22Rv1 (cell line): Measurements from ENCODE around the gene TMEM219.

ENCODE experiments used
- ZFX ChIP-seq: fragments of 450-650 bp; IDR thresholded peaks from 2 replicates; pipeline ENCODE4 v1.6.1; 2017; ENCODE audit warnings: antibody characterized with exemption, borderline replicate concordance
- TF ChIP-seq, protein P1 (sequence below): fragments of 450-650 bp; IDR thresholded peaks from 2 replicates; pipeline ENCODE4 v1.5.1; 2017; ENCODE audit warnings: mild to moderate bottlenecking

GRCh38 chr16:29947897-29948296, 14.0 kb upstream of the TMEM219 start:
- TF ChIP-seq, protein P1, sequence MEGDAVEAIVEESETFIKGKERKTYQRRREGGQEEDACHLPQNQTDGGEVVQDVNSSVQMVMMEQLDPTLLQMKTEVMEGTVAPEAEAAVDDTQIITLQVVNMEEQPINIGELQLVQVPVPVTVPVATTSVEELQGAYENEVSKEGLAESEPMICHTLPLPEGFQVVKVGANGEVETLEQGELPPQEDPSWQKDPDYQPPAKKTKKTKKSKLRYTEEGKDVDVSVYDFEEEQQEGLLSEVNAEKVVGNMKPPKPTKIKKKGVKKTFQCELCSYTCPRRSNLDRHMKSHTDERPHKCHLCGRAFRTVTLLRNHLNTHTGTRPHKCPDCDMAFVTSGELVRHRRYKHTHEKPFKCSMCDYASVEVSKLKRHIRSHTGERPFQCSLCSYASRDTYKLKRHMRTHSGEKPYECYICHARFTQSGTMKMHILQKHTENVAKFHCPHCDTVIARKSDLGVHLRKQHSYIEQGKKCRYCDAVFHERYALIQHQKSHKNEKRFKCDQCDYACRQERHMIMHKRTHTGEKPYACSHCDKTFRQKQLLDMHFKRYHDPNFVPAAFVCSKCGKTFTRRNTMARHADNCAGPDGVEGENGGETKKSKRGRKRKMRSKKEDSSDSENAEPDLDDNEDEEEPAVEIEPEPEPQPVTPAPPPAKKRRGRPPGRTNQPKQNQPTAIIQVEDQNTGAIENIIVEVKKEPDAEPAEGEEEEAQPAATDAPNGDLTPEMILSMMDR: no peak
- no peak for TF ChIP-seq ZFX
